HG02885 (cell line): ENCODE measurements around the gene FFAR3.
"Not testable (repeated sequence)": the region's sequence is repeated elsewhere in the genome, so short reads cannot be mapped to it uniquely, and the experiment has no call there.

Source experiments
- ATAC-seq: cut with Tn5 transposase; IDR thresholded peaks from one replicate; pipeline ENCODE4 v1.9.1; 2021; ENCODE audit warnings: mild to moderate bottlenecking; ENCODE audit not compliant: unreplicated experiment, poor library complexity

The FFAR3 gene

GRCh38 chr19:35398570-35398969 is 40.3 kb downstream of the FFAR3 start:
- ATAC-seq: no peak

- ATAC-seq: no peak
Measured at GRCh38 chr19:35399231-35399630, 41.0 kb downstream of the FFAR3 start.

GRCh38 chr19:35399948-35400772 is 41.9 kb downstream of the FFAR3 start:
- ATAC-seq: no peak

- no peak for ATAC-seq
Measured at GRCh38 chr19:35400773-35401100, 42.5 kb downstream of the FFAR3 start.

GRCh38 chr19:35401416-35401815 is 43.2 kb downstream of the FFAR3 start:
- not testable (repeated sequence) for ATAC-seq

GRCh38 chr19:35403116-35403760 is 45.0 kb downstream of the FFAR3 start:
- ATAC-seq: no peak

GRCh38 chr19:35404879-35405622 is 46.8 kb downstream of the FFAR3 start:
- ATAC-seq: peak; percentile 78

GRCh38 chr19:35407619-35408018 is 49.4 kb downstream of the FFAR3 start:
- ATAC-seq: no peak

GRCh38 chr19:35408284-35409171 is 50.3 kb downstream of the FFAR3 start:
- peak; percentile 62 for ATAC-seq

GRCh38 chr19:35409191-35409590 is 50.9 kb downstream of the FFAR3 start:
- ATAC-seq: no peak
